ENCODE data around the gene CCHCR1.

DNA sequence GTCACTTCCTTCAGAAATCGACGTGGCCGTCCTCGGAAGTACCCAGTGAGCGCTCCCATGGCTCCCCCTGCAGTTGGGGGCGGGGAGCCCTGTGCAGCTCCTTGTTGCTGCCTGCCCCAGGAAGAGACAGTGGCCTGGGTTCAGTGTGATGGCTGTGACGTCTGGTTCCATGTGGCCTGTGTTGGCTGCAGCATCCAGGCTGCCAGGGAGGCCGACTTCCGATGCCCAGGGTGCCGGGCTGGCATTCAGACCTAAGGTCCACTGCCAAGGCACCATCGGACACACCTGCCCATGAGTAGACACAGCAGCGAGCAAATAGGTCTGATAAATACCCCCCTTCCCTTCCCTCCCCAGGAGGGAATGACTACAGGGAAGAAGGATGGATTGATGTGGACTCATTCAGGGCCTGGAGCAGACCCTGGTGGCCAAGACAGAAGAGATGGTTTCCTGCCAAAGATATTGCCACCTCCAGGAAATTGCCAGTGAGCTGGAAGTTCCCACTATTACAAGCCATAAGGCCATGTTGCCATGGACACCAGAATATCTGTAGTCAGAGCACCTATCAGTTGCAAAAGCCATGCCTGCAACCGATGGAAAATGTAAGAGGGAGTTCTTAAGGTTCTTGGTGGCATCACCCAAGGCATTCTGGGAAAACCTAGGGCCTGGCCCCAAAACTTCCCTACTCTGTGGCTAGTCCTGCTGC is 5.0 kb upstream of the CCHCR1 start:
- TF ChIP-seq, protein P1, sequence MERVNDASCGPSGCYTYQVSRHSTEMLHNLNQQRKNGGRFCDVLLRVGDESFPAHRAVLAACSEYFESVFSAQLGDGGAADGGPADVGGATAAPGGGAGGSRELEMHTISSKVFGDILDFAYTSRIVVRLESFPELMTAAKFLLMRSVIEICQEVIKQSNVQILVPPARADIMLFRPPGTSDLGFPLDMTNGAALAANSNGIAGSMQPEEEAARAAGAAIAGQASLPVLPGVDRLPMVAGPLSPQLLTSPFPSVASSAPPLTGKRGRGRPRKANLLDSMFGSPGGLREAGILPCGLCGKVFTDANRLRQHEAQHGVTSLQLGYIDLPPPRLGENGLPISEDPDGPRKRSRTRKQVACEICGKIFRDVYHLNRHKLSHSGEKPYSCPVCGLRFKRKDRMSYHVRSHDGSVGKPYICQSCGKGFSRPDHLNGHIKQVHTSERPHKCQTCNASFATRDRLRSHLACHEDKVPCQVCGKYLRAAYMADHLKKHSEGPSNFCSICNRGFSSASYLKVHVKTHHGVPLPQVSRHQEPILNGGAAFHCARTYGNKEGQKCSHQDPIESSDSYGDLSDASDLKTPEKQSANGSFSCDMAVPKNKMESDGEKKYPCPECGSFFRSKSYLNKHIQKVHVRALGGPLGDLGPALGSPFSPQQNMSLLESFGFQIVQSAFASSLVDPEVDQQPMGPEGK (CRISPR knock-in tag; IDR thresholded peaks at IDR 0.05; ENCODE audit: borderline replicate concordance), result no peak
- no peak for TF ChIP-seq PPARA (CRISPR knock-in tag; IDR thresholded peaks at IDR 0.05; ENCODE audit: borderline replicate concordance)
- no peak for TF ChIP-seq GLIS3 (CRISPR knock-in tag; IDR thresholded peaks at IDR 0.05)
- no peak for TF ChIP-seq ZFP3 (CRISPR knock-in tag; IDR thresholded peaks at IDR 0.05)
- no peak for TF ChIP-seq TOX (CRISPR knock-in tag; IDR thresholded peaks at IDR 0.05; ENCODE audit: borderline replicate concordance)
- TF ChIP-seq OSR1 (CRISPR knock-in tag; IDR thresholded peaks at IDR 0.05), result no peak
- TF ChIP-seq, protein P2, sequence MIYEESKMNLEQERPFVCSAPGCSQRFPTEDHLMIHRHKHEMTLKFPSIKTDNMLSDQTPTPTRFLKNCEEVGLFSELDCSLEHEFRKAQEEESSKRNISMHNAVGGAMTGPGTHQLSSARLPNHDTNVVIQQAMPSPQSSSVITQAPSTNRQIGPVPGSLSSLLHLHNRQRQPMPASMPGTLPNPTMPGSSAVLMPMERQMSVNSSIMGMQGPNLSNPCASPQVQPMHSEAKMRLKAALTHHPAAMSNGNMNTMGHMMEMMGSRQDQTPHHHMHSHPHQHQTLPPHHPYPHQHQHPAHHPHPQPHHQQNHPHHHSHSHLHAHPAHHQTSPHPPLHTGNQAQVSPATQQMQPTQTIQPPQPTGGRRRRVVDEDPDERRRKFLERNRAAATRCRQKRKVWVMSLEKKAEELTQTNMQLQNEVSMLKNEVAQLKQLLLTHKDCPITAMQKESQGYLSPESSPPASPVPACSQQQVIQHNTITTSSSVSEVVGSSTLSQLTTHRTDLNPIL (CRISPR knock-in tag; IDR thresholded peaks at IDR 0.05; ENCODE audit: low read depth), result no peak
- TF ChIP-seq, protein P3, sequence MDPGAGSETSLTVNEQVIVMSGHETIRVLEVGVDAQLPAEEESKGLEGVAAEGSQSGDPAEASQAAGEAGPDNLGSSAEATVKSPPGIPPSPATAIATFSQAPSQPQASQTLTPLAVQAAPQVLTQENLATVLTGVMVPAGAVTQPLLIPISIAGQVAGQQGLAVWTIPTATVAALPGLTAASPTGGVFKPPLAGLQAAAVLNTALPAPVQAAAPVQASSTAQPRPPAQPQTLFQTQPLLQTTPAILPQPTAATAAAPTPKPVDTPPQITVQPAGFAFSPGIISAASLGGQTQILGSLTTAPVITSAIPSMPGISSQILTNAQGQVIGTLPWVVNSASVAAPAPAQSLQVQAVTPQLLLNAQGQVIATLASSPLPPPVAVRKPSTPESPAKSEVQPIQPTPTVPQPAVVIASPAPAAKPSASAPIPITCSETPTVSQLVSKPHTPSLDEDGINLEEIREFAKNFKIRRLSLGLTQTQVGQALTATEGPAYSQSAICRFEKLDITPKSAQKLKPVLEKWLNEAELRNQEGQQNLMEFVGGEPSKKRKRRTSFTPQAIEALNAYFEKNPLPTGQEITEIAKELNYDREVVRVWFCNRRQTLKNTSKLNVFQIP (CRISPR knock-in tag; IDR thresholded peaks at IDR 0.05; ENCODE audit: borderline replicate concordance, low read depth), result no peak
- TF ChIP-seq ESRRG (CRISPR knock-in tag; IDR thresholded peaks at IDR 0.05), result no peak
- no peak for TF ChIP-seq ISL1 (CRISPR knock-in tag; IDR thresholded peaks at IDR 0.05)
- no peak for TF ChIP-seq ZNF8 (CRISPR knock-in tag; IDR thresholded peaks at IDR 0.05)
- no peak for TF ChIP-seq CSDC2 (CRISPR knock-in tag; IDR thresholded peaks at IDR 0.05)
- no peak for TF ChIP-seq RARB (CRISPR knock-in tag; IDR thresholded peaks at IDR 0.05)
- TF ChIP-seq TCF4 (CRISPR knock-in tag; IDR thresholded peaks at IDR 0.05; ENCODE audit: borderline replicate concordance), result no peak
